ENCODE data around the gene SMIM1.

- no peak for TF ChIP-seq CTCF (IDR thresholded peaks at IDR 0.05; ENCODE audit: low read depth, low read length)
- no peak for TF ChIP-seq EZH2phosphoT487 (IDR thresholded peaks at IDR 0.05; ENCODE audit: low read depth)
These were observed 11.3 kb downstream of the SMIM1 start for GRCh38 chr1:3783651-3784474.

All from OCI-LY3 (cell line).